H1 (cell line): ENCODE data around the gene EPM2A. TPM values are rescaled to one million over a fixed set of nuclear protein-coding genes. Genes with fewer than 3 reads are reported as not detected.
"Not testable (repeated sequence)": the region's sequence is repeated elsewhere in the genome, so short reads cannot be mapped to it uniquely, and the experiment has no call there.

Experiments used
- CTCF ChIA-PET: fragments of 300-600 bp; sonication (Branson Sonifier 250); formaldehyde crosslinking; loops from one replicate; lab custom pipeline; 2021; ENCODE audit not compliant: partially characterized antibody; lab: Charles Lee
- POLR2A ChIA-PET: fragments of 300-600 bp; sonication (Branson Sonifier 250); formaldehyde crosslinking; loops from one replicate; lab custom pipeline; 2021; ENCODE audit warnings: inconsistent platforms; ENCODE audit not compliant: partially characterized antibody; lab: Charles Lee
- DNase-seq, 2 experiments: peaks; one replicate each; pipeline versions ENCODE4 v3.0.0 to v3.0.0-alpha.2; 2010 to 2022; ENCODE audit warnings: low spot score in 2 of 2, low read depth in 1 of 2, mixed read lengths in 1 of 2
- FAIRE-seq: peaks from 2 replicates; lab custom pipeline; 2011; peaks lifted over from hg19 to GRCh38; lab: Jason Lieb, UNC
- H2AFZ ChIP-seq: 2 replicates; pipeline ENCODE4 v1.8.1; 2012; ENCODE audit warnings: low read length, inconsistent platforms
- H2AK5ac ChIP-seq: 2 replicates; pipeline ENCODE4 v1.6.1; 2013; ENCODE audit warnings: low read depth, low read length
- H2BK120ac ChIP-seq: replicated peaks from 2 replicates; pipeline ENCODE3; 2013; ENCODE audit warnings: low read depth, low read length, inconsistent platforms
- H2BK12ac ChIP-seq: 2 replicates; pipeline ENCODE4 v1.6.1; 2013; ENCODE audit warnings: low read depth, low read length
- H2BK15ac ChIP-seq: 2 replicates; pipeline ENCODE4 v1.6.1; 2013; ENCODE audit warnings: low read length
- H2BK20ac ChIP-seq: 2 replicates; pipeline ENCODE4 v1.6.1; 2013; ENCODE audit warnings: low read length
- H2BK5ac ChIP-seq: 2 replicates; pipeline ENCODE4 v1.6.1; 2013; ENCODE audit warnings: low read depth, low read length
- H3K14ac ChIP-seq: 2 replicates; pipeline ENCODE4 v1.6.1; 2013; ENCODE audit warnings: inconsistent platforms; ENCODE audit not compliant: insufficient read length
- H3K18ac ChIP-seq: 2 replicates; pipeline ENCODE4 v1.6.1; 2013; ENCODE audit warnings: low read length; ENCODE audit errors: extremely low read depth
- H3K23ac ChIP-seq: 2 replicates; pipeline ENCODE4 v1.6.1; 2013; ENCODE audit warnings: inconsistent platforms; ENCODE audit not compliant: insufficient read length
- H3K23me2 ChIP-seq: 2 replicates; pipeline ENCODE4 v1.6.1; 2013; ENCODE audit warnings: low read depth, low read length
- H3K27ac ChIP-seq: 2 replicates; pipeline ENCODE4 v1.6.1; 2011; ENCODE audit warnings: low read depth, low read length, inconsistent platforms
- H3K27me3 ChIP-seq, 4 experiments: replicated peaks in 1 of 4; 1 replicate in 1 of 4; 2 replicates in 3 of 4; pipeline versions ENCODE4 v1.6.1 to v1.8.1; 2011 to 2013; ENCODE audit warnings: low read length in 3 of 4, mild to moderate bottlenecking in 3 of 4, inconsistent platforms in 2 of 4, mixed read lengths in 2 of 4, moderate library complexity in 1 of 4; ENCODE audit not compliant: control insufficient read depth in 3 of 4, insufficient read depth in 3 of 4; ENCODE audit errors: extremely low read depth in 1 of 4
- H3K36me3 ChIP-seq, 4 experiments: 2 replicates each; pipeline versions ENCODE4 v1.6.1 to v1.8.1; 2011 to 2013; ENCODE audit warnings: mild to moderate bottlenecking in 4 of 4, low read length in 3 of 4, moderate library complexity in 2 of 4, control low read depth in 1 of 4, inconsistent platforms in 1 of 4; ENCODE audit not compliant: insufficient read depth in 4 of 4, control insufficient read depth in 2 of 4
- H3K4ac ChIP-seq: replicated peaks from 2 replicates; pipeline ENCODE3; 2013; ENCODE audit warnings: low read length, low read depth, mixed read lengths, inconsistent platforms; ENCODE audit not compliant: insufficient read length
- H3K4me1 ChIP-seq, 4 experiments: replicated peaks in 1 of 4; 1 replicate in 1 of 4; 2 replicates in 3 of 4; pipeline versions ENCODE4 v1.6.1 to v1.8.1; 2011 to 2013; ENCODE audit warnings: low read length in 3 of 4, inconsistent platforms in 2 of 4, mixed read lengths in 1 of 4; ENCODE audit not compliant: insufficient read depth in 4 of 4, control insufficient read depth in 3 of 4
- H3K4me2 ChIP-seq, 2 experiments: 2 replicates each; pipeline versions ENCODE4 v1.6.1 to v1.8.1; 2011 to 2013; ENCODE audit warnings: low read depth in 2 of 2, low read length in 2 of 2, control low read depth in 1 of 2, inconsistent platforms in 1 of 2, mild to moderate bottlenecking in 1 of 2; ENCODE audit not compliant: insufficient read depth in 1 of 2
- H3K4me3 ChIP-seq, 4 experiments: fragments of 200-600, 300-600 bp in 1 of 4; sonication (generic), shearing (Covaris generic), sonication (Bioruptor Twin) in 1 of 4; 2 replicates each; pipeline versions ENCODE4 v1.5.1 to v1.8.1; 2011 to 2016; ENCODE audit warnings: low read length in 4 of 4, low read depth in 3 of 4, control low read depth in 2 of 4, inconsistent platforms in 2 of 4, mild to moderate bottlenecking in 2 of 4, mixed read lengths in 1 of 4, moderate library complexity in 1 of 4; ENCODE audit not compliant: insufficient read depth in 2 of 4; ENCODE audit errors: extremely low read depth in 1 of 4
- H3K56ac ChIP-seq: replicated peaks from 2 replicates; pipeline ENCODE3; 2013; ENCODE audit warnings: low read depth, mild to moderate bottlenecking, mixed read lengths, low read length, inconsistent platforms; ENCODE audit not compliant: insufficient read length
- H3K79me1 ChIP-seq: 2 replicates; pipeline ENCODE4 v1.6.1; 2013; ENCODE audit warnings: low read depth, low read length, control low read depth
- H3K79me2 ChIP-seq, 2 experiments: 2 replicates each; pipeline versions ENCODE4 v1.6.1 to v1.8.1; 2012 to 2013; ENCODE audit warnings: low read length in 2 of 2, mild to moderate bottlenecking in 2 of 2, inconsistent platforms in 1 of 2; ENCODE audit not compliant: insufficient read depth in 2 of 2, control insufficient read depth in 1 of 2
- H3K9ac ChIP-seq, 4 experiments: replicated peaks in 1 of 4; 1 replicate in 1 of 4; 2 replicates in 3 of 4; pipeline versions ENCODE4 v1.6.1 to v1.8.1; 2011 to 2013; ENCODE audit warnings: low read depth in 3 of 4, low read length in 3 of 4, control low read depth in 2 of 4, mild to moderate bottlenecking in 2 of 4, moderate library complexity in 2 of 4, inconsistent platforms in 1 of 4; ENCODE audit errors: extremely low read depth in 1 of 4
- H3K9me3 ChIP-seq, 2 experiments: 2 replicates each; pipeline versions ENCODE4 v1.6.1 to v1.8.1; 2012 to 2013; ENCODE audit warnings: mild to moderate bottlenecking in 2 of 2, moderate library complexity in 2 of 2, control low read depth in 1 of 2, inconsistent platforms in 1 of 2, low read depth in 1 of 2, low read length in 1 of 2, mixed read lengths in 1 of 2; ENCODE audit not compliant: insufficient read depth in 2 of 2
- H4K20me1 ChIP-seq, 2 experiments: replicated peaks in 1 of 2; 2 replicates each; pipeline versions ENCODE3 to v1.8.1; 2011 to 2013; ENCODE audit warnings: inconsistent platforms in 2 of 2, low read length in 2 of 2, mild to moderate bottlenecking in 1 of 2; ENCODE audit not compliant: insufficient read depth in 2 of 2, control insufficient read depth in 1 of 2
- H4K5ac ChIP-seq: 2 replicates; pipeline ENCODE4 v1.6.1; 2013; ENCODE audit warnings: low read length, low read depth, mixed read lengths, inconsistent platforms; ENCODE audit not compliant: insufficient read length
- H4K8ac ChIP-seq: 2 replicates; pipeline ENCODE4 v1.8.0; 2013; ENCODE audit warnings: mild to moderate bottlenecking, moderate library complexity, low read length, inconsistent platforms; ENCODE audit not compliant: insufficient read depth; ENCODE audit errors: extremely low read depth
- H4K91ac ChIP-seq: replicated peaks from 2 replicates; pipeline ENCODE3; 2013; ENCODE audit warnings: low read length, mixed read lengths, inconsistent platforms; ENCODE audit not compliant: insufficient read length
- YY1 ChIP-seq: IDR thresholded peaks from 2 replicates; pipeline ENCODE4 v1.6.1; 2011; ENCODE audit warnings: low read depth, mild to moderate bottlenecking, low read length
- WGBS, 2 experiments: shearing (Covaris generic) in 1 of 2; methylation state at CpG; one replicate each; pipeline versions ENCODE4 v1.1.6 to v1.1.7; 2013 to 2015; ENCODE audit warnings: low lambda C conversion rate in 2 of 2, mixed read lengths in 2 of 2, inconsistent platforms in 1 of 2, low coverage in 1 of 2, missing lambda C conversion rate in 1 of 2; ENCODE audit not compliant: insufficient replicate concordance in 2 of 2, insufficient coverage in 1 of 2, insufficient read length in 1 of 2; ENCODE audit errors: extremely low coverage in 1 of 2, missing lambda C conversion rate in 1 of 2; 5-methylcytosine and 5-hydroxymethylcytosine counted together
- polyA plus RNA-seq, 7 experiments: library from polyadenylated mRNA; depleted of rRNA in 3 of 7; stranded (reverse) in 5 of 7; unstranded in 2 of 7; fragments of >200 nt in 5 of 7; fragments of 200-250 nt in 2 of 7; gene quantifications; 1 replicate in 5 of 7; 2 replicates in 1 of 7; 4 replicates in 1 of 7; pipeline versions ENCODE4 v1.2.1 to v1.2.3, GENCODE V29; 2011 to 2013; ENCODE audit warnings: missing spikeins in 2 of 7, mixed read lengths in 2 of 7
- total RNA-seq: library from RNA; stranded (reverse); fragmentation: NEBNext Ultra II Directional; extraction: Animal tissue kit (Norgen Biotek cat#: 25700); gene quantifications from 2 replicates; pipeline ENCODE4 v1.2.1, GENCODE V29; 2021

EPM2A gene
- total and polyA plus RNA-seq, 2 of the 8 experiments (the other 6 are each of a cell fraction or from before 2014, with no cell fraction given) = 2.3 to 6.2 TPM

- H3K56ac ChIP-seq, H3K4me2 ChIP-seq, H3K4ac ChIP-seq, H3K18ac ChIP-seq, H4K5ac ChIP-seq, H3K14ac ChIP-seq, H4K8ac ChIP-seq, H2BK15ac ChIP-seq, H3K27ac ChIP-seq, H3K36me3 ChIP-seq, FAIRE-seq, H4K91ac ChIP-seq, H3K9me3 ChIP-seq, H3K79me2 ChIP-seq, POLR2A ChIA-PET, H2BK5ac ChIP-seq, H3K23me2 ChIP-seq, H3K4me3 ChIP-seq, H2BK12ac ChIP-seq, H3K4me1 ChIP-seq, H3K23ac ChIP-seq, H3K9ac ChIP-seq, DNase-seq, H3K79me1 ChIP-seq, H4K20me1 ChIP-seq, H2BK120ac ChIP-seq, H2AK5ac ChIP-seq, CTCF ChIA-PET, H2AFZ ChIP-seq, H2BK20ac ChIP-seq, H3K27me3 ChIP-seq: not testable (repeated sequence)
- 92% methylated on average over 12 of the region's 12 CpGs; no CpG with 5 or more reads in 1 of the 2 experiments for WGBS, 2 experiments
- TF ChIP-seq YY1 = 0 out of 2 replicates have a peak, but pooled peaks have one; percentile 50
Observed at GRCh38 chr6:145697401-145697800, 37.9 kb downstream of the EPM2A start.
